H9 (cell line): Measurements from ENCODE around the gene NANOS3. TPM values are rescaled to one million over a fixed set of nuclear protein-coding genes. Genes with fewer than 3 reads are reported as not detected.

Experiments used
- DNase-seq: peaks from one replicate; pipeline ENCODE4 v3.0.0-alpha.2; 2017
- H2AFZ ChIP-seq: one replicate; pipeline ENCODE4 v1.6.1; 2013; ENCODE audit warnings: mild to moderate bottlenecking, low read length, control low read depth, moderate library complexity
- H2AK5ac ChIP-seq: 2 replicates; pipeline ENCODE4 v1.6.1; 2013; ENCODE audit warnings: low read length, control low read depth, mixed read lengths; ENCODE audit not compliant: insufficient read length
- H2BK120ac ChIP-seq: one replicate; pipeline ENCODE4 v1.6.1; 2013; ENCODE audit warnings: low read depth, mild to moderate bottlenecking, low read length, control low read depth, inconsistent platforms; ENCODE audit not compliant: poor library complexity, severe bottlenecking
- H2BK12ac ChIP-seq: 2 replicates; pipeline ENCODE4 v1.6.1; 2013; ENCODE audit warnings: low read length, control low read depth, mixed read lengths, low read depth; ENCODE audit not compliant: insufficient read length
- H2BK15ac ChIP-seq: 2 replicates; pipeline ENCODE4 v1.6.1; 2013; ENCODE audit warnings: low read depth, low read length, control low read depth
- H2BK20ac ChIP-seq: one replicate; pipeline ENCODE4 v1.6.1; 2013; ENCODE audit warnings: low read depth, mild to moderate bottlenecking, low read length, control low read depth, inconsistent platforms; ENCODE audit not compliant: poor library complexity, severe bottlenecking
- H2BK5ac ChIP-seq: 2 replicates; pipeline ENCODE4 v1.6.1; 2013; ENCODE audit warnings: low read length, control low read depth, mixed read lengths; ENCODE audit not compliant: insufficient read length
- H3K14ac ChIP-seq: 2 replicates; pipeline ENCODE4 v1.6.1; 2013; ENCODE audit warnings: low read length, control low read depth; ENCODE audit not compliant: insufficient read depth
- H3K18ac ChIP-seq: 2 replicates; pipeline ENCODE4 v1.6.1; 2013; ENCODE audit warnings: low read depth, mild to moderate bottlenecking, mixed read lengths, low read length, control low read depth; ENCODE audit not compliant: insufficient read length
- H3K23ac ChIP-seq: 2 replicates; pipeline ENCODE4 v1.6.1; 2013; ENCODE audit warnings: low read length, control low read depth, mixed read lengths, low read depth; ENCODE audit not compliant: insufficient read length
- H3K23me2 ChIP-seq: 2 replicates; pipeline ENCODE4 v1.6.1; 2013; ENCODE audit warnings: low read depth, mild to moderate bottlenecking, mixed read lengths, low read length, control low read depth; ENCODE audit not compliant: insufficient read length, poor library complexity, severe bottlenecking
- H3K27ac ChIP-seq: 2 replicates; pipeline ENCODE4 v1.5.1; 2013; ENCODE audit warnings: low read length, control low read depth, mixed read lengths, low read depth; ENCODE audit not compliant: insufficient read length
- H3K27me3 ChIP-seq: 2 replicates; pipeline ENCODE4 v1.6.1; 2013; ENCODE audit warnings: low read length, control low read depth, inconsistent platforms; ENCODE audit not compliant: insufficient read depth
- H3K4ac ChIP-seq: 2 replicates; pipeline ENCODE4 v1.6.1; 2013; ENCODE audit warnings: low read depth, mild to moderate bottlenecking, control low read depth, inconsistent platforms, low read length, moderate library complexity
- H3K4me1 ChIP-seq: 2 replicates; pipeline ENCODE4 v1.6.1; 2013; ENCODE audit warnings: low read length, control low read depth, inconsistent platforms; ENCODE audit not compliant: insufficient read depth
- H3K4me2 ChIP-seq: 2 replicates; pipeline ENCODE4 v1.6.1; 2013; ENCODE audit warnings: low read length, control low read depth, mixed read lengths; ENCODE audit not compliant: insufficient read length, insufficient read depth
- H3K56ac ChIP-seq: 2 replicates; pipeline ENCODE4 v1.6.1; 2013; ENCODE audit warnings: low read depth, mild to moderate bottlenecking, mixed read lengths, low read length, control low read depth; ENCODE audit not compliant: insufficient read length
- H3K79me1 ChIP-seq: 2 replicates; pipeline ENCODE4 v1.6.1; 2013; ENCODE audit warnings: low read depth, mild to moderate bottlenecking, moderate library complexity, low read length, control low read depth, inconsistent platforms; ENCODE audit not compliant: insufficient read depth, poor library complexity, severe bottlenecking
- H3K79me2 ChIP-seq: 2 replicates; pipeline ENCODE4 v1.6.1; 2013; ENCODE audit warnings: low read length, control low read depth, inconsistent platforms; ENCODE audit not compliant: insufficient read depth
- H3K9ac ChIP-seq: 2 replicates; pipeline ENCODE4 v1.6.1; 2013; ENCODE audit warnings: low read length, control low read depth, mixed read lengths; ENCODE audit not compliant: insufficient read length; ENCODE audit errors: extremely low read depth
- H3K9me3 ChIP-seq: one replicate; pipeline ENCODE4 v1.6.1; 2013; ENCODE audit warnings: low read depth, low read length, inconsistent platforms; ENCODE audit not compliant: control insufficient read depth
- H3T11ph ChIP-seq: one replicate; pipeline ENCODE4 v1.6.1; 2013; ENCODE audit warnings: mild to moderate bottlenecking, low read length, control low read depth, inconsistent platforms
- H4K20me1 ChIP-seq: one replicate; pipeline ENCODE4 v1.6.1; 2013; ENCODE audit not compliant: control insufficient read depth, insufficient read length, insufficient read depth
- H4K5ac ChIP-seq: 2 replicates; pipeline ENCODE4 v1.6.1; 2013; ENCODE audit warnings: low read depth, mild to moderate bottlenecking, mixed read lengths, low read length, control low read depth; ENCODE audit not compliant: insufficient read length
- H4K8ac ChIP-seq: replicated peaks from 2 replicates; pipeline ENCODE4 v1.6.1; 2013; ENCODE audit warnings: low read length, control low read depth, mixed read lengths, low read depth; ENCODE audit not compliant: insufficient read length
- H4K91ac ChIP-seq: 2 replicates; pipeline ENCODE4 v1.6.1; 2013; ENCODE audit warnings: low read depth, mild to moderate bottlenecking, moderate library complexity, mixed read lengths, low read length, control low read depth; ENCODE audit not compliant: insufficient read length
- H3K27ac Mint-ChIP-seq, 3 experiments: 2 replicates in 2 of 3; 3 replicates in 1 of 3; pipeline ENCODE4 v1.8.0; 2020 to 2021; ENCODE audit warnings: mixed read lengths in 3 of 3, mild to moderate bottlenecking in 1 of 3, moderate library complexity in 1 of 3
- H3K27me3 Mint-ChIP-seq: 2 replicates; pipeline ENCODE4 v1.8.0; 2021; ENCODE audit warnings: low read depth, mild to moderate bottlenecking, moderate library complexity, mixed read lengths
- H3K36me3 Mint-ChIP-seq, 3 experiments: 2 replicates in 2 of 3; 3 replicates in 1 of 3; pipeline ENCODE4 v1.8.0; 2020 to 2021; ENCODE audit warnings: low read depth in 3 of 3, mixed read lengths in 3 of 3; ENCODE audit not compliant: insufficient read depth in 1 of 3
- H3K4me1 Mint-ChIP-seq, 2 experiments: 2 replicates each; pipeline ENCODE4 v1.8.0; 2020; ENCODE audit warnings: mixed read lengths in 2 of 2
- H3K4me3 Mint-ChIP-seq, 2 experiments: 2 replicates in 1 of 2; 3 replicates in 1 of 2; pipeline ENCODE4 v1.8.0; 2020 to 2021; ENCODE audit warnings: mild to moderate bottlenecking in 2 of 2, mixed read lengths in 2 of 2, moderate library complexity in 1 of 2
- H3K9me3 Mint-ChIP-seq, 2 experiments: 2 replicates in 1 of 2; 3 replicates in 1 of 2; pipeline ENCODE4 v1.8.0; 2020; ENCODE audit warnings: mild to moderate bottlenecking in 2 of 2, mixed read lengths in 2 of 2, moderate library complexity in 1 of 2
- CTCF ChIP-seq: fragments of 200-600 bp; sonication (generic); conservative IDR thresholded peaks from 3 replicates; pipeline ENCODE4 v1.8.0; 2021; ENCODE audit warnings: antibody characterized with exemption, mild to moderate bottlenecking
- WGBS: extraction: QIAGEN DNeasy Blood & Tissue Kit; methylation state at CpG from one replicate; pipeline ENCODE4 v1.1.7; 2013; ENCODE audit warnings: missing lambda C conversion rate, low lambda C conversion rate, mixed read lengths; ENCODE audit not compliant: insufficient read length; ENCODE audit errors: extremely low coverage; 5-methylcytosine and 5-hydroxymethylcytosine counted together
- total RNA-seq: library from RNA; stranded (reverse); gene quantifications from 2 replicates; pipeline ENCODE4 v1.2.1, GENCODE V29; 2021

Gene NANOS3
- total RNA-seq, 1 experiment from 2014 or later = not detected

DNA sequence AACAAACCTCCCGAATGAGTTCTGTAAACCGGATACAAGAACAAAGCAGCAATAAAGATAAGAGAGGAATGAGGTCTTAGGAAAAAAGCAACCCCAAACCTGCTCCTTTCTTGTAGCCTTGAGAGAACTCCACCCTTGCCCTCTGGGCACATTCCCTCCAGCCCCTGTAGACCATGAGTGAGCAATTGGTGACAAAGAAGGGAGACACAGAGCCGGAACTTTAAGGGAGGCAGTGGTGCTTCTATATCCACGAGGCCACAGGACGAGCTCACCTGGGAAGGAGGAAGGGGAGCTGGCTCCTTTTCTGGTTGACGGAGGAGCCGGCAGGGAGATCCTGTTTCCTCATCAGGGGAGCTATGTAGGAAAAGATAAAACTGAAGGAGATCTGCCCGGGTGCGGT lies 15.9 kb downstream of the NANOS3 start:
- no peak overlapping the region for H2BK20ac ChIP-seq
- no peak overlapping the region for H2BK120ac ChIP-seq
- Mint-ChIP-seq H3K9me3 (no peaks in the 10 kb centered on the region), H3K27ac (0 out of 7 replicates have a peak overlapping the region, but pooled peaks of 1 of the 3 experiments have one; percentile 8), H3K36me3 (no peaks in the 10 kb centered on the region), H3K4me1 (no peaks in the 10 kb centered on the region), H3K4me3 (no peak overlapping the region), H3K27me3 (no peaks in the 10 kb centered on the region)
- H3K4ac ChIP-seq = no peak overlapping the region
- no peak overlapping the region for H2BK5ac ChIP-seq
- H3K9me3 ChIP-seq = no peaks in the 10 kb centered on the region
- H3K79me1 ChIP-seq = no peaks in the 10 kb centered on the region
- no peak overlapping the region for H2AK5ac ChIP-seq
- H3K4me2 ChIP-seq = no peak overlapping the region
- no peak overlapping the region for H3K18ac ChIP-seq
- no peak for DNase-seq
- no peak overlapping the region for H2BK15ac ChIP-seq
- H3K23me2 ChIP-seq = no peaks in the 10 kb centered on the region
- H4K8ac ChIP-seq = no peak overlapping the region
- H3K23ac ChIP-seq = no peak overlapping the region
- no peak overlapping the region for H3K14ac ChIP-seq
- no peak overlapping the region for H4K5ac ChIP-seq
- H4K20me1 ChIP-seq = no peaks in the 10 kb centered on the region
- no peak overlapping the region for H3K27ac ChIP-seq
- H3K9ac ChIP-seq = no peak overlapping the region
- TF ChIP-seq CTCF = no peak
- WGBS = no CpG with 5 or more reads among the region's 9 CpGs
- no peak overlapping the region for H4K91ac ChIP-seq
- H3K4me1 ChIP-seq = no peaks in the 10 kb centered on the region
- H3T11ph ChIP-seq = no peak overlapping the region
- H2AFZ ChIP-seq = no peak overlapping the region
- no peak overlapping the region for H3K56ac ChIP-seq
- H3K79me2 ChIP-seq = no peaks in the 10 kb centered on the region
- no peaks in the 10 kb centered on the region for H3K27me3 ChIP-seq
- no peak overlapping the region for H2BK12ac ChIP-seq
